Tibial nerve (tissue), 4 donors: ENCODE results near the gene ARHGAP23. TPM values are rescaled to one million over a fixed set of nuclear protein-coding genes. Genes with fewer than 3 reads are reported as not detected.

Experiments
- DNase-seq, 2 donors: peaks; one replicate each; pipeline ENCODE4 v3.0.0-alpha.2; 2019; ENCODE audit warnings: low spot score in 2 of 2
- H3K27ac ChIP-seq, 4 donors: fragments of 200-600 bp; sonication (generic) in 3 of 4; one replicate each; pipeline ENCODE4 v1.5.1; 2017 to 2019; ENCODE audit warnings: mild to moderate bottlenecking in 1 of 4
- H3K27me3 ChIP-seq, 2 donors: fragments of 200-600 bp; sonication (generic) in 1 of 2; one replicate each; pipeline versions ENCODE4 v1.5.1 to v1.6.0; 2017 to 2019
- H3K36me3 ChIP-seq, 3 donors: fragments of 200-600 bp; sonication (generic); one replicate each; pipeline ENCODE4 v1.5.1; 2018 to 2019
- H3K4me1 ChIP-seq, 4 donors: fragments of 200-600 bp; sonication (generic) in 3 of 4; one replicate each; pipeline ENCODE4 v1.5.1; 2017 to 2019
- H3K4me3 ChIP-seq, 4 donors: fragments of 200-600 bp; sonication (generic) in 3 of 4; one replicate each; pipeline ENCODE4 v1.5.1; 2017 to 2019; ENCODE audit warnings: mild to moderate bottlenecking in 1 of 4, moderate library complexity in 1 of 4
- H3K9me3 ChIP-seq, 4 donors: fragments of 200-600 bp; sonication (generic) in 3 of 4; one replicate each; pipeline ENCODE4 v1.5.1; 2017 to 2019
- CTCF ChIP-seq, 5 experiments: fragments of 200-600 bp in 3 of 5; fragments of 450-650 bp in 2 of 5; sonication (generic) in 3 of 5; IDR thresholded peaks; one replicate each; pipeline ENCODE4 v1.5.1; 2016 to 2019; ENCODE audit warnings: antibody characterized with exemption in 5 of 5, mild to moderate bottlenecking in 3 of 5, moderate library complexity in 2 of 5
- EP300 ChIP-seq, 2 donors: sonication (generic); formaldehyde crosslinking; IDR thresholded peaks; one replicate each; pipeline ENCODE4 v1.6.1; 2017; ENCODE audit warnings: antibody characterized with exemption in 2 of 2, mild to moderate bottlenecking in 1 of 2
- POLR2A ChIP-seq, 2 donors: fragments of 450-650 bp; IDR thresholded peaks; one replicate each; pipeline ENCODE4 v1.6.1; 2017; ENCODE audit warnings: antibody characterized with exemption in 2 of 2, mild to moderate bottlenecking in 2 of 2, moderate library complexity in 2 of 2
- WGBS, 2 donors: methylation state at CpG; one replicate each; pipeline ENCODE4 v1.1.5; 2018; 5-methylcytosine and 5-hydroxymethylcytosine counted together
- total RNA-seq, 4 donors: library from RNA; depleted of rRNA; stranded (reverse); fragments of >200 nt; gene quantifications; one replicate each; pipeline ENCODE4 v1.1.0, GENCODE V29; 2016

The ARHGAP23 gene
- 10 to 100 TPM; 41.0 to 80.7 (median 65.7) TPM for total RNA-seq

GRCh38 chr17:38428112-38428642 is at the start of gene ARHGAP23:
Gene ARHGAP23 (plus strand): TSS chr17:38428464. CDS start chr17:38428486, 22 bp downstream.
- no peaks in the 10 kb centered on the region for H3K9me3 ChIP-seq
- H3K36me3 ChIP-seq: no peaks in the 10 kb centered on the region
- no peaks in the 10 kb centered on the region for H3K27me3 ChIP-seq
- peaks cover 0 to 82% (median 43%) of the 10 kb centered on the region in 4 donors for H3K4me1 ChIP-seq
- peak in 1 of 2 donors; percentile 40 for TF ChIP-seq EP300 (IDR thresholded peaks at IDR 0.05)
- no peak for TF ChIP-seq CTCF (IDR thresholded peaks at IDR 0.05)
- peak in 1 of 2 donors; percentile 42 for TF ChIP-seq POLR2A (IDR thresholded peaks at IDR 0.05)
- H3K27ac ChIP-seq: peak within 1 kb of the TSS; percentile 84 to 99 (median 90)
- 0% methylated on average over 5 to 27 of the region's 46 CpGs for WGBS, 2 donors
- H3K4me3 ChIP-seq: peak within 1 kb of the TSS; percentile 60 to 95 (median 84)
- no peak for DNase-seq

- no peak for DNase-seq
- no peak overlapping the region for H3K4me3 ChIP-seq
- H3K27me3 ChIP-seq: no peaks in the 10 kb centered on the region
- no peaks in the 10 kb centered on the region for H3K9me3 ChIP-seq
- 65 to 84% methylated on average over 1 of the region's 1 CpG for WGBS, 2 donors
- peaks cover 0 to 79% (median 0%) of the 10 kb centered on the region in 3 donors for H3K36me3 ChIP-seq
- no peak for TF ChIP-seq EP300 (IDR thresholded peaks at IDR 0.05)
- TF ChIP-seq CTCF (IDR thresholded peaks at IDR 0.05): no peak
- no peak for TF ChIP-seq POLR2A (IDR thresholded peaks at IDR 0.05)
- no peak overlapping the region for H3K27ac ChIP-seq
- H3K4me1 ChIP-seq: no peaks in the 10 kb centered on the region
These were observed 48.8 kb upstream of the ARHGAP23 start for GRCh38 chr17:38379448-38379847.

- Histone ChIP-seq H3K36me3 (peaks cover 0 to 55% (median 10%) of the 10 kb centered on the region in 3 donors), H3K9me3 (no peaks in the 10 kb centered on the region), H3K4me1 (no peaks in the 10 kb centered on the region), H3K27ac (no peak overlapping the region), H3K4me3 (no peak overlapping the region), H3K27me3 (no peaks in the 10 kb centered on the region)
- no peak for DNase-seq
- 73 to 82% methylated on average over 4 of the region's 4 CpGs for WGBS, 2 donors
- TF ChIP-seq POLR2A (IDR thresholded peaks at IDR 0.05) (no peak), CTCF (IDR thresholded peaks at IDR 0.05) (no peak), EP300 (IDR thresholded peaks at IDR 0.05) (no peak)
These were observed 33.2 kb upstream of the ARHGAP23 start for GRCh38 chr17:38395090-38395489.

DNA sequence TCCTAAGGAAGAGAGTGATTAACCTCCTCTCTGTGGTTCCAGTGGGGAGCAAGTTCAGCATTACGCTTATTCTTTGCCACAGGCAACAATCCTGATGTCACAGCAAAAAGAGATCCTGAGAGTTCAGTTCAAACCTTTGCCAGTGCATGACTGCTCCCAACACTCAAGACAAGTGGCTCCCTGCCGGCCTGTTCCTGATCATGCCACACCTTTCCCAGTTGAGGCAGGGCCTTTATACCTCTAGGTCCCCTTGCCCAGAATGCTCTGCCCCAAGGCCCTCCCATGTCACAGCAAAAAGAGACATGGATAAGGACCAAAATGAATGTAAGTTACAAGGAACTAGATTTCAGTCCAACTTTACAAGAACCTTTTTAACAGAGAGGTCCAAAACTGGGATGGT is 31.0 kb upstream of the ARHGAP23 start:
- H3K36me3 ChIP-seq: peaks cover 0 to 76% (median 10%) of the 10 kb centered on the region in 3 donors
- H3K9me3 ChIP-seq: no peaks in the 10 kb centered on the region
- H3K27ac ChIP-seq: no peak overlapping the region
- 89 to 97% methylated on average over 2 of the region's 2 CpGs for WGBS, 2 donors
- no peaks in the 10 kb centered on the region for H3K4me1 ChIP-seq
- TF ChIP-seq CTCF (IDR thresholded peaks at IDR 0.05): no peak
- TF ChIP-seq EP300 (IDR thresholded peaks at IDR 0.05): no peak
- no peak for TF ChIP-seq POLR2A (IDR thresholded peaks at IDR 0.05)
- H3K27me3 ChIP-seq: no peaks in the 10 kb centered on the region
- H3K4me3 ChIP-seq: no peak overlapping the region
- no peak for DNase-seq

DNA sequence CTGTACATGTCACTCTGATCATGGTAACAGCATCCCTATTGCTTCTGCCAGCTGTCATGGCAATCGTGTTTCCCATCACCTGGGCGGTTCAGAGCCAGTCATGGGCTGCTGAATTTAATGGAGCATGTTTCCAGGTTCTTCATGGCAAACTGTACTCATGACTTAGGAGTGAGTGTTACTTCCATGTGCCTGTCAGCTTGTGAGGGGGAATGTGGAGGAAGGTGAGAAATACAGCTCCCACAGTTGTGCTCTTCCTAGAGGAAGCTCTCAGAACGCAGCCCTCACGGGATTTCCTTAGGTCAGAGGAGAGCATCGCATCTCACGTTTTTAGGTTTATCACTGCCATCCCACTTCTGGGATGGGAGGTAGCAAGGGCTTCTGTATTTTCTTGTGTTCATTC is 28.0 kb upstream of the ARHGAP23 start:
- Histone ChIP-seq H3K4me1 (peaks cover 0 to 4% (median 0%) of the 10 kb centered on the region in 4 donors), H3K36me3 (peaks cover 0 to 83% (median 10%) of the 10 kb centered on the region in 3 donors), H3K27ac (no peak overlapping the region), H3K9me3 (no peaks in the 10 kb centered on the region), H3K27me3 (no peaks in the 10 kb centered on the region), H3K4me3 (no peak overlapping the region)
- TF ChIP-seq CTCF (IDR thresholded peaks at IDR 0.05): no peak
- no peak for TF ChIP-seq EP300 (IDR thresholded peaks at IDR 0.05)
- no peak for TF ChIP-seq POLR2A (IDR thresholded peaks at IDR 0.05)
- no peak for DNase-seq
- 83 to 84% methylated on average over 6 of the region's 6 CpGs for WGBS, 2 donors
